ENCODE measurements around the gene RNF19B. TPM values are rescaled to one million over a fixed set of nuclear protein-coding genes. Genes with fewer than 3 reads are reported as not detected.
A peak's percentile ranks its signal among the peaks of the same experiment; 100 is the strongest.

The RNF19B gene
- total RNA-seq, 1 donor from 2014 or later = 20.1 TPM

DNA sequence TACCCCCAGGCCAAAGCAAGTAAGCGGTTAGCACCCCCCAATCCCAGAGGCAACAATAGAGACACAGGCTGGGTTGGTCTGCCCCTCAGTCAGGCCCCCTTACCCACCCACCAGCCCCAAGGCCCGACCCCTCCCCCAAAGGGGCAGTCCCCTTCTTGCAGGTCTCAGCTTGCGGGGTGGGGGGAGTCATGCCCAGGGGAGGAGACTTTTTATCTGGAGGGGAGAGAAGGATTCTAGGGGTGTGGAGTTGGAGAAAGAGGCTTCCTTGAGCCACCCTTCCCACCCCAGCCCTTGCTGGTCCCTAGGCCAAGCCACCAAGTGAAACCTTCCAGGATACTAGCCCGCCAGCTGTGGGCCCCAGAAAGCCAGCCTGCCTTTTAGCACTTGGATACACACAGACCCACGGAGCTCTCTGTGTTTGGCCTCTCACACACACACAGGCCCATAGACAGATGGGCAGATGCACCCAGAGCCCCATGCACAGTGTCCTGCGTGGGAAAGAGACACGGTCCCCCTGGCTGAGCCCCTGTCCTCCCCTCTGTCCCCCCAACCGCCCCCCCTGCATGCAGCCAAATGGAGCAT, 70.5 kb downstream of the RNF19B start:
- Mint-ChIP-seq H3K4me3 (peak overlapping the region; percentile 84), H3K9me3 (no peaks in the 10 kb centered on the region), H3K4me1 (ENCODE audit: unreplicated experiment) (peaks cover 19% of the 10 kb centered on the region), H3K27ac (peak overlapping the region; percentile 34), H3K27me3 (peaks cover 55% of the 10 kb centered on the region), H3K36me3 (no peaks in the 10 kb centered on the region)
- TF ChIP-seq, protein P1, sequence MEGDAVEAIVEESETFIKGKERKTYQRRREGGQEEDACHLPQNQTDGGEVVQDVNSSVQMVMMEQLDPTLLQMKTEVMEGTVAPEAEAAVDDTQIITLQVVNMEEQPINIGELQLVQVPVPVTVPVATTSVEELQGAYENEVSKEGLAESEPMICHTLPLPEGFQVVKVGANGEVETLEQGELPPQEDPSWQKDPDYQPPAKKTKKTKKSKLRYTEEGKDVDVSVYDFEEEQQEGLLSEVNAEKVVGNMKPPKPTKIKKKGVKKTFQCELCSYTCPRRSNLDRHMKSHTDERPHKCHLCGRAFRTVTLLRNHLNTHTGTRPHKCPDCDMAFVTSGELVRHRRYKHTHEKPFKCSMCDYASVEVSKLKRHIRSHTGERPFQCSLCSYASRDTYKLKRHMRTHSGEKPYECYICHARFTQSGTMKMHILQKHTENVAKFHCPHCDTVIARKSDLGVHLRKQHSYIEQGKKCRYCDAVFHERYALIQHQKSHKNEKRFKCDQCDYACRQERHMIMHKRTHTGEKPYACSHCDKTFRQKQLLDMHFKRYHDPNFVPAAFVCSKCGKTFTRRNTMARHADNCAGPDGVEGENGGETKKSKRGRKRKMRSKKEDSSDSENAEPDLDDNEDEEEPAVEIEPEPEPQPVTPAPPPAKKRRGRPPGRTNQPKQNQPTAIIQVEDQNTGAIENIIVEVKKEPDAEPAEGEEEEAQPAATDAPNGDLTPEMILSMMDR (conservative IDR thresholded peaks at IDR 0.05) = no peak
- DNase-seq (ENCODE audit: extremely low spot score, unreplicated experiment) = no peak

DNA sequence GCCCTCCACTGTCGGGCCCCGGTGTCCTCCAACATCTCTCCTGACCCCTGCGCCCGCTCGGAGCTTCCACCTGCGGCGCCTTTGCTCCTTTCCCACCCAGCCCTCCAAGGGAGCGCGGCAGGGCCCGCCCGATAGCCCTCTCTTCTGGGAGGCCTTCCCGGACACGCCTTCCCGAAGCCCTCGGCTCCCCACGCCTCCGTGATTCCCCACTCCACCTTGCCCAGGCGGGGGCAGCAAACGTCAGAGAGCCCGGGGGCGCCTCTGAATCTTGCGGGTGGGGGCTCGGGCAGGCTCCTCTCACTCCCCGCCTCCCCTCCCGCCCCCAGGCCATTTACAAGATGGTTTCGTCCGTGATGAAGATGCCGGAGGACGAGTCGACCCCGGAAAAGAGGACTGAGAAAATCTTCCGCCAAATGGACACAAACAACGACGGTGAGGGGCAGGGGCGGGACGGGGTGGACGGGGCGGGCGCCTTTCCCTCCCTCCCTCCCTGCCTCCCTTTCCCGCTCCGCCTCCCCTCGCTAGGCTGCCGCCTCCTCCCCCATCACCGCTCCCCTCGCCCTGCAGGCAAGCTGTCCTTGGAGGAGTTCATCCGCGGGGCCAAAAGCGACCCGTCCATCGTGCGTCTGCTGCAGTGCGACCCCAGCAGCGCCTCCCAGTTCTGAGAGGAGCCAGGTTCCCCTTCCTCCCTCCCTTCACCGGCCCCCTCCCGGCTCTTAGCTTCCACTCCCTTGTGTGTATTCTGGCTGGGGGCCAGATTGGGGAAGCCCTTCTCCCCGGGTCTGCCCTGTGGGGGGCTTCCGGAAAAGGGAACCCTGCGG, 71.2 kb downstream of the RNF19B start:
- peaks cover 54% of the 10 kb centered on the region for H3K27me3 Mint-ChIP-seq
- TF ChIP-seq, protein P1 (conservative IDR thresholded peaks at IDR 0.05) = peak; percentile 63
- no peaks in the 10 kb centered on the region for H3K9me3 Mint-ChIP-seq
- no peaks in the 10 kb centered on the region for H3K36me3 Mint-ChIP-seq
- H3K27ac Mint-ChIP-seq = peak overlapping the region; percentile 34
- H3K4me3 Mint-ChIP-seq = peak overlapping the region; percentile 84
- peaks cover 19% of the 10 kb centered on the region for H3K4me1 Mint-ChIP-seq (ENCODE audit: unreplicated experiment)
- no peak for DNase-seq (ENCODE audit: extremely low spot score, unreplicated experiment)

DNA sequence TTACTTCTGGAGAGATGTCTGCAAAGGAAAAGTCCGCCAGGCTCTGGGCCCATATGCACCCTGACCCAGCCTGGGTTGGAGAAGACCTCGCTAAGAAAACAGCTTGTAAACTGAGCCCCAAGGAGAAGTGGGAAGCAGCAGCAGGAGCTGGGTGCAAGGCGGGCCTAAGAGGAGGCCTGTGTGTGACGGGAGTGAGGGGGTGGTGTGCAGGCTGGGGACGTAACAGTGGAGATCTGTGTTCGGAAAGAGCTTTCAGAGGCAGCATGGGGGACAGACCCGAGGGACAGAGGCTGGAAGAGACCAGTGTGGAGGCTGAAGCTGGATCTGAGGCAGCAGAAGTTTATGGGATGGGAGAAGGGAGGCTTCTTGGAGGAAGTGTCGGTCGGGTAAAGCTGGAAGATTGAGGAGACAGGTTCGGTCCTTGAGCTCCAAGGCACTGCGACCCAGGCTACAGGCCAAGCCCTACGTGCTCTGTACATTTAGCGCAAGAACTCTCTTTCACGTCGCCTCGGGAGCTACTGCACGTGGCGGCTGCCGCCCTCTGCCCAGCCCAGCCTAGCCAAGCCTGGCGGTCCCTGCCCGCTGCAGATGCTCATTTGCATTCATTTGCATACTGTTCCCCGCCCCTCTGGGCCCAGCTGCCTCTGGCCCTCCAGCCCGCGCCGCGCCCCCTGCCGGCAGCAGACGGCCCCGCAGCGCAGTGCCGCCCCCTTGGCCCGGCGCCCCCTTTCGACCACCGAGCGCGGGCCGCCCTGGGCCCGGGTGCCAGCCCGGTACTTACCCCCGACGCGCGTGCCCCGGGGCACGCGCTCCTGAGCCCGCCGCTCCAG, 72.0 kb downstream of the RNF19B start:
- H3K27ac Mint-ChIP-seq = peak overlapping the region; percentile 40
- DNase-seq (ENCODE audit: extremely low spot score, unreplicated experiment) = no peak
- TF ChIP-seq, protein P1 (conservative IDR thresholded peaks at IDR 0.05) = peak; percentile 92
- peak overlapping the region; percentile 84 for H3K4me3 Mint-ChIP-seq
- peaks cover 60% of the 10 kb centered on the region for H3K27me3 Mint-ChIP-seq
- no peaks in the 10 kb centered on the region for H3K36me3 Mint-ChIP-seq
- H3K4me1 Mint-ChIP-seq (ENCODE audit: unreplicated experiment) = peaks cover 19% of the 10 kb centered on the region
- H3K9me3 Mint-ChIP-seq = no peaks in the 10 kb centered on the region

DNA sequence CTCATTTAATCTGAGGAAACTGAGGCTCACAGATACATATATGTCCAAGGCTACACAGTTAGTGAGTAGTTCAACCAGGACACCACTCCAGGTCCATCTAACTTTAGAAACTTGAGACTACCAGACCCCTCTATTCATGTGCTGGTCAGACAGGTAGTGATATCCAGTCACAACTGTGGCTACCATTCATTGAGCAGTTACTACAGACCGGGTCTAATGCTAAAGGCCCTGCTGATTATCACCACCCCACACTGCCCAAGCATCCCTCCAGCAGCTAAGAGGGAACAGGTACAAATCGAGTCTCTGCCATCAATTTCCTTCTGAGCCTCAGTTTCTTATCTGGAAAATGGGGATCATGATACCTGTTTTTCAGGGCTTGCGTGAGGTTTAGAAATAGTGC, 73.0 kb downstream of the RNF19B start:
- H3K27me3 Mint-ChIP-seq = peaks cover 62% of the 10 kb centered on the region
- no peaks in the 10 kb centered on the region for H3K36me3 Mint-ChIP-seq
- peaks cover 17% of the 10 kb centered on the region for H3K4me1 Mint-ChIP-seq (ENCODE audit: unreplicated experiment)
- DNase-seq (ENCODE audit: extremely low spot score, unreplicated experiment) = no peak
- TF ChIP-seq, protein P1 (conservative IDR thresholded peaks at IDR 0.05) = no peak
- peak overlapping the region; percentile 79 for H3K4me3 Mint-ChIP-seq
- no peaks in the 10 kb centered on the region for H3K9me3 Mint-ChIP-seq
- no peak overlapping the region for H3K27ac Mint-ChIP-seq

DNA sequence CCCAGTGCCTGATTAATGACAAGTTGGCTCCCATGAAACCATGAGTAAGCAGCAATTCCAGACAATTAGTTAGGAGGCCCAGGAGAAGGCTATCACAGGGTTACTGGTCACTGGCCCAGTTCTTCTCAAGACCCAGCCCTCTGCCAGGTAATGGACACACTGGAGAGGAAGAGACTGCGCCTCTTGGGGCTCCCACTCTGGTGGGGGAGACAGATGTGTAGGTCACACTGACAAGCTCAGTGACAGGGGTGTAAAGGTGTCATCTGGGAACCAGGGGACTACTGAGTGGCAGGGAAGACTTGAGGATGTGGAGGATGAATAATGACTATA, 73.4 kb downstream of the RNF19B start:
- DNase-seq (ENCODE audit: extremely low spot score, unreplicated experiment) = no peak
- Mint-ChIP-seq H3K27ac (no peak overlapping the region), H3K9me3 (no peaks in the 10 kb centered on the region), H3K36me3 (no peaks in the 10 kb centered on the region), H3K4me3 (peak overlapping the region; percentile 48), H3K27me3 (peaks cover 59% of the 10 kb centered on the region), H3K4me1 (ENCODE audit: unreplicated experiment) (peaks cover 17% of the 10 kb centered on the region)
- TF ChIP-seq, protein P1 (conservative IDR thresholded peaks at IDR 0.05) = no peak
